GM18505 (cell line): ENCODE data around the gene SARNP.
A peak's percentile ranks its signal among the peaks of the same experiment; 100 is the strongest.
"Not testable (repeated sequence)": the region's sequence is repeated elsewhere in the genome, so short reads cannot be mapped to it uniquely, and the experiment has no call there.

Experiments
- ATAC-seq: cut with Tn5 transposase; IDR thresholded peaks from one replicate; pipeline ENCODE4 v1.9.1; 2021; ENCODE audit not compliant: unreplicated experiment
- POLR2A ChIP-seq: IDR thresholded peaks from 4 replicates; pipeline ENCODE4 v1.6.1; 2011; ENCODE audit warnings: borderline replicate concordance; ENCODE audit not compliant: insufficient read depth, insufficient read length; ENCODE audit errors: extremely low read depth

The SARNP gene

GRCh38 chr12:55845361-55845760 is 27.8 kb upstream of the SARNP start:
- no peak for TF ChIP-seq POLR2A
- ATAC-seq: no peak

- ATAC-seq: no peak
- no peak for TF ChIP-seq POLR2A
These were observed 27.4 kb upstream of the SARNP start for GRCh38 chr12:55844961-55845360.

GRCh38 chr12:55843431-55843830 is 25.9 kb upstream of the SARNP start:
- no peak for ATAC-seq
- no peak for TF ChIP-seq POLR2A

DNA sequence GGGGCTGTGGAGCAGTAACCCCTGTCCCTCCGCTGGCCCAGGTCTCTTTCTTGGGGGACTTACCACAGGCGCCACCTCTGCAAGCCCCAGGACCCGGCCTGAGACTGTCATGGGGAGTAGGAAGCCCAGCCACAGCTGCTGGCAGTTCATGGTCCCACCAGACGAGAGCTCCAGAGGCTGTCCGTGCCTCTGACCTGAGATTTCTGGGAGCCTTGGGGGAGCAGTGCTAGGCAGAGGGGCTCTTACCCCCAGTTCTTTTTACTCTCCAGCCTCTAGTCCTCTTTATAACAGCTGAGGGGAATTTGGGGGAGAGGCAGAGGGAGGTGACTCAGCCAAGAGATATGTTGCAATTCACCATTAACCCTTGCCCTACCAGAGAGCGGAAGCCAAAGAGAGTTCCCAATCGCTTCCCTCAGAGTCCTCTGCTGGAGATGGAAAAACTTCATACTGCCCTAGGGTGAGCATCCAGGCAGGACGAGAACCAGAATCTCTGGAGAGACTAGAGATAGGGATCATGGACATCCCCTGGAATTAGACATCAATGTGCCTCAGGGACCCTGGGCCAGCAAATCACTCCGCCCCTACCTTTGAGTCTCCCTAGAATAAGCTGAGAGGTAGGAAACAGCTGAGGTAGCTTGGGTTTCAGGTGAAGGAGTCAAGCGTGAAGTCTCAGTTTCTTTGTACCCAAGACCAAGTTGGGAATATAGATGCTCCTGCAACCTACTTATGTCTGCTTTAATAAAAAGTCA is 25.3 kb upstream of the SARNP start, which contains the start of gene MMP19:
Gene MMP19 (minus strand): TSS at position 256 of the 749 bp plus-strand sequence. CDS start 106 bp downstream, at position 150.
- ATAC-seq: no peak
- TF ChIP-seq POLR2A: no peak

- no peak for TF ChIP-seq POLR2A
- no peak for ATAC-seq
These were observed 23.2 kb upstream of the SARNP start for GRCh38 chr12:55840581-55841351.

- TF ChIP-seq POLR2A: no peak
- no peak for ATAC-seq
These were observed 22.0 kb upstream of the SARNP start for GRCh38 chr12:55839345-55840140.

- no peak for TF ChIP-seq POLR2A
- no peak for ATAC-seq
These were observed 20.8 kb upstream of the SARNP start for GRCh38 chr12:55838361-55838760.

DNA sequence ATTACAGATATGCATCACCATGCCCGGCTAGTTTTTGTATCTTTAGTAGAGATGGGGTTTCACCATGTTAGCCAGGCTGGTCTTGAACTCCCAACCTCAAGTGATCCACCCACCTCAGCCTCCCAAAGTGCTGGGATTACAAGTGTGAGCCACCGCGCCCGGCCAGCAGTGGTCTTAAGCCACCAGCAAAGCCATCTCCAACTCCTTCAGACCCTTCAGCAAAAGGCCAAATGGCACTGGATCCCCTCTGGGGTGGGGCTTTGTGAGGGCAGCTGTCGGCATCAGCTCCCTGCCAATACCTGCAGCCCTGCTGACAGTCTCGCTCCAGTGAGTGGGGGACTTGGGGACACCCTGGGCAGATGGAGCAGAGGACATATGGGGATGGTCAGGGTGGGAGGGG is 16.9 kb upstream of the SARNP start:
- ATAC-seq: not testable (repeated sequence)

GRCh38 chr12:55833056-55833455 is 15.5 kb upstream of the SARNP start:
- no peak for ATAC-seq
- no peak for TF ChIP-seq POLR2A

GRCh38 chr12:55831447-55831815 is 13.9 kb upstream of the SARNP start:
- TF ChIP-seq POLR2A: no peak
- ATAC-seq: no peak

DNA sequence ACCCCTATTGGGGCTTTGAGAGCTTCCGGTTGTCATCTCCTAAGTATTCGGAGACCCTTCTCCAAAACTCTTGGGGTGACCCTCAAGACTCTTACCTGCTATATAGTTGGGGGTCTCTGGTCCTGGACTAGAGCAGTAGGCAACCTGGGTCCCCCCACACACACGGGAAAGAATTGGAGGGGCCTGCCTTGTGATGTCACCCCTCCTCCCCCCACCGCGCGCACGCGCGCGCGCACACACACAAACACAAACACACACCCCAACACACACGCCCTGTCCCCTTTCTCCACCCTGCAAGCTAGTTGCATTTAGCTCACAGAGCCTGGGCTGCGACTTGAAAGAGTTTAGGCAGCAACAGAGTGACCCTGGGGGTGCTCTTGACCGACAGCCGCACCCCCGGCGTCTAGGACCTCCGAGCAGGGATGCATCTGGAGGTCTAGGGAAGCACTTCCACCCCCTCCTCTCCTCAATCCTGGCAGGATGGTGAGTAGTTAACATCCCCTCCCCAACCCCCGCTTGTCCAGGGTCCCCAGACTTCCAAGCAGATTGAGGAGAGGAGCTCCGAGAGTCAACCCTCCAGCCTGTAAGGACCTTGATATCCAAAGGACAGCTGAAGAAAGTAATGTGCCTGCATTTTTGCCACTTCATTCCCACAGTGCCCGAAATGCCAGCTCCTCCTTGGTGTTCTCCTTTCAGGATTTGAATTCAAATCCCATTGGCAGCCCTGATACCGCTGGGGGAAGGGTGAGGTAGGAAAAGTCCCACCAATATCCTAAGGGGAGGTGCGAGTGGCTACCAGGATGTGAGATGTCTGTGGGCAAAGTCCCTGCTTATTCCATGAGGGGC is 13.3 kb upstream of the SARNP start:
- no peak for ATAC-seq
- peak; percentile 59 for TF ChIP-seq POLR2A

DNA sequence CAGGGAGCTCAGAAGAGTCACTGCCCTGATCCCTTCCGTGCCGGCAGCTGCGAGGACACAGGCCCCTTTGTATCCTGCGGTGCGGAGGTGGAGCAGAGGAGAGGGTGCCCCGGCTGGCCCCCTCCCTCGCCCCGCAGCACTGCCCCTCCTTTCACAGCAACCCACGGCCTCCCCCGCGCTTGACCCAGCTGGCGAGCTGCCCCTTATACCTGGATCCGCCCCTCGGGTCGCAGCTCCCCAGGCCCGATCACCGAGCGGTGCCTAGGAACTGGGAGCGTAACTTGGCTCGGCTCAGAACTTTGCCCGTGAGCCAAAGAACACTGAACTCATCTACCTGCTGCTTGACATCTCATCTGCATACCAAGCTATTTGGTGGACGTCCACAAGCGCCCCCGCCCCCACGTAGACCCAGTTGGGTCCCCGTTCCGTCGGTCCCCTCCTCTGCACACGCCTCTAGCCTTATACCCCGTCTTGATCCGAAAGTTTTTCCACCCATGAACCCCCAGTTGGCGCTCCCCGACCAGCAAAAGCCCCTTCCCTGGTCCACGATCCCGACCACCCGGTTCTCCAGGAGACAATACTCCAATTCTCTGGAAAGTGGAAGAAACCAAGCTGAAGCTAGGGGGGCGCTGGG is 12.6 kb upstream of the SARNP start:
- TF ChIP-seq POLR2A: no peak

GRCh38 chr12:55828357-55828756 is 10.8 kb upstream of the SARNP start:
- TF ChIP-seq POLR2A: no peak
- ATAC-seq: no peak

More for the DNA sequence above, 12.6 kb upstream of the SARNP start:
- peak; percentile 25 for ATAC-seq

DNA sequence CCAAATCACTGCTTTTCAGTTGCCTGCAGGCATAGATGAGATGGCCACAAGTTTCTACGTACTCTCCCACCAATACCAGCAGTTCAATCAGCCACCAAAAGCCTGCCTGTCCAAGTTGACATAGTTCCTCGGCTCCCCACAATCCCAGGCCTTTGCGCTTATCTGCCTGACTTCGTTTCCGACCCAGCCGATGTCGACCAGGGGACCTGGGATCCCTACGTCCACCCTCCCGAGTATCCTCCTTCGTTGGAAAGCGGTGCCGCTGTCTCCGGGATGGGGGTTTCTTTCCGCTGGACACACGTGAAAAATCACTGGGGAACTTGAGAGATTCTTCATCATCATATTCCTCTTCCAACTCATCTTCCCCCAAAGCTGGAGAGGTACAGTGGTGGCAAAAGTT is 10.3 kb upstream of the SARNP start:
- no peak for ATAC-seq
- TF ChIP-seq POLR2A: no peak
